Measurements from ENCODE around the gene GIT1. TPM values are rescaled to one million over a fixed set of nuclear protein-coding genes. Genes with fewer than 3 reads are reported as not detected.

GIT1 gene
- total and polyA plus RNA-seq, 12 donors = 13.7 to 51.6 (median 31.7) TPM

GRCh38 chr17:29624586-29624985 lies 35.1 kb upstream of the GIT1 start:
- Histone ChIP-seq H3K4me3 (no peak overlapping the region), H3K9me3 (replicated peaks in 1 of 3) (no peaks in the 10 kb centered on the region), H3K36me3 (replicated peaks in 1 of 2) (no peaks in the 10 kb centered on the region), H3K4me1 (replicated peaks in 1 of 2) (peaks cover 3 to 10% of the 10 kb centered on the region in 2 donors), H3K27me3 (no peaks in the 10 kb centered on the region), H3K27ac (no peak overlapping the region)
- DNase-seq = no peak
- intact Hi-C loops (cut with DNase I) = loop anchor here in 1 of 2 donors (10.0 kb wide), 2 partner anchors 60 to 150 kb away; no protein-coding TSS in a partner anchor
- 66 to 76% (median 72%) methylated on average over 4 of the region's 4 CpGs for WGBS, 4 donors
- TF ChIP-seq POLR2A (IDR thresholded peaks at IDR 0.05) = no peak
- TF ChIP-seq CTCF (IDR thresholded peaks at IDR 0.05) = no peak

- Histone ChIP-seq H3K4me3 (no peak overlapping the region), H3K27ac (no peak overlapping the region), H3K4me1 (replicated peaks in 1 of 2) (peaks cover 3 to 12% of the 10 kb centered on the region in 2 donors), H3K36me3 (replicated peaks in 1 of 2) (no peaks in the 10 kb centered on the region), H3K9me3 (replicated peaks in 1 of 3) (no peaks in the 10 kb centered on the region), H3K27me3 (no peaks in the 10 kb centered on the region)
- no peak for TF ChIP-seq CTCF (IDR thresholded peaks at IDR 0.05)
- TF ChIP-seq POLR2A (IDR thresholded peaks at IDR 0.05) = no peak
- no peak for DNase-seq
- intact Hi-C loops (cut with DNase I) = loop anchor here in 1 of 2 donors (10.0 kb wide), 2 partner anchors 62 to 152 kb away; no protein-coding TSS in a partner anchor
- WGBS, 4 donors = 37 to 67% (median 54%) methylated on average over 4 of the region's 4 CpGs
These were observed 33.8 kb upstream of the GIT1 start for GRCh38 chr17:29623283-29623647.

GRCh38 chr17:29622337-29623282 lies 33.2 kb upstream of the GIT1 start, which contains the start of gene CORO6:
CORO6 (minus strand) TSS chr17:29622912; CDS start chr17:29621421, 1,491 bp downstream.
- H3K27me3 ChIP-seq = no peaks in the 10 kb centered on the region
- peaks cover 4 to 18% of the 10 kb centered on the region in 2 donors for H3K4me1 ChIP-seq (replicated peaks in 1 of 2)
- WGBS, 4 donors = 2 to 29% (median 5%) methylated on average over 12 to 77 of the region's 77 CpGs
- H3K4me3 ChIP-seq = peak within 1 kb of the TSS; percentile 18 to 67 (median 34)
- H3K9me3 ChIP-seq (replicated peaks in 1 of 3) = no peaks in the 10 kb centered on the region
- no peak within 1 kb of the TSS for H3K27ac ChIP-seq
- H3K36me3 ChIP-seq (replicated peaks in 1 of 2) = no peaks in the 10 kb centered on the region
- TF ChIP-seq CTCF (IDR thresholded peaks at IDR 0.05) = no peak
- TF ChIP-seq POLR2A (IDR thresholded peaks at IDR 0.05) = no peak
- DNase-seq = peak in 6 of 7 donors; percentile 30 to 62 (median 50)
- intact Hi-C loops (cut with DNase I) = loop anchor here in 1 of 2 donors (10.0 kb wide), 2 partner anchors 62 to 152 kb away; no protein-coding TSS in a partner anchor

- intact Hi-C loops (cut with DNase I) = loop anchor here in 1 of 2 donors (10.0 kb wide), 2 partner anchors 63 to 153 kb away; no protein-coding TSS in a partner anchor
- Histone ChIP-seq H3K36me3 (replicated peaks in 1 of 2) (no peaks in the 10 kb centered on the region), H3K4me1 (replicated peaks in 1 of 2) (peaks cover 12 to 27% of the 10 kb centered on the region in 2 donors), H3K27ac (no peak overlapping the region), H3K9me3 (replicated peaks in 1 of 3) (no peaks in the 10 kb centered on the region), H3K27me3 (no peaks in the 10 kb centered on the region), H3K4me3 (peak overlapping the region in 1 of 4 donors; percentile 67)
- WGBS, 4 donors = 74 to 85% (median 80%) methylated on average over 5 to 8 of the region's 8 CpGs
- TF ChIP-seq POLR2A (IDR thresholded peaks at IDR 0.05) = no peak
- no peak for TF ChIP-seq CTCF (IDR thresholded peaks at IDR 0.05)
- no peak for DNase-seq
These were observed 32.3 kb upstream of the GIT1 start for GRCh38 chr17:29621751-29622194.

Measured in adrenal gland (tissue), 12 donors.